ENCODE data around the gene RAD21L1.
"Not testable (repeated sequence)": the region's sequence is repeated elsewhere in the genome, so short reads cannot be mapped to it uniquely, and the experiment has no call there.

The RAD21L1 gene

GRCh38 chr20:1232286-1233111, 6.7 kb downstream of the RAD21L1 start:
- no peak for DNase-seq

DNA sequence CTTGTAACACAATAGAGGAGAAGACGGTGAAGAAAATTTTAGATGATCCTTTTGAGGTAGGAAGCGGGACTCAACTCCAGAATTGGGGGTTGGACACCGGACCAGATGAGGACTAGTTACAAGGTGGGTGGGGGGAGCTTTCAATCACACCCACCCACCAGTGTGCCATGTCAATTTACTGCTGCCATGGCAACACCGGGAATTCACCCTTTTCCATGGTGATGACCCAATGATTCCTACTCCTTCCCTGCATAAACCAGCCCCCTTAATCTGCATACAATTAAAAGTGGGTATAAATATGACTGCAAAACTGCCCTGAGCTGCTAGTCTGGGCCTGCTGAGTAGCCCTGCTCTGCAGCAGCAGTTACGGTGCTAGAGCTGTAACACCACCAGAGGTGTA, 14.7 kb downstream of the RAD21L1 start:
- DNase-seq: no peak

DNA sequence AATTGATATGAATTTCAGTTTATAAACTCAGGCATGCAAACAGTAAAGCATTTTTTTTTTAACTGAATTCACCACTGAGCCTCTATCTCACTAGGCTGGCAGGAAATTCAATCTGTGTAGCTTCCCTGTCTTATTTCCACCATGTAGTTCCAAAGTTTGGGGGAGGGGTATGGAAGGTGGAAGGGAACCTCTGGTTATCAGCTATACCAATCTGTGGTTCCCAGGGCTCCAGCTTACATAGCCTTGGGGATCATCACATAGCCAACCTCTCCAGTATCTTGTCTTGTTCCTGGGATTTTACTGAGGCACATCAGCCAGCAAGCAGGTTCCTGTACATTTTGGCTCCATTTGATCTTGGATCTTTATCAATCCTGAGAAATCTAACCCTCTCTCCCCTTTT, 15.6 kb downstream of the RAD21L1 start:
- DNase-seq: no peak

GRCh38 chr20:1242099-1242498, 16.3 kb downstream of the RAD21L1 start:
- no peak for DNase-seq

DNA sequence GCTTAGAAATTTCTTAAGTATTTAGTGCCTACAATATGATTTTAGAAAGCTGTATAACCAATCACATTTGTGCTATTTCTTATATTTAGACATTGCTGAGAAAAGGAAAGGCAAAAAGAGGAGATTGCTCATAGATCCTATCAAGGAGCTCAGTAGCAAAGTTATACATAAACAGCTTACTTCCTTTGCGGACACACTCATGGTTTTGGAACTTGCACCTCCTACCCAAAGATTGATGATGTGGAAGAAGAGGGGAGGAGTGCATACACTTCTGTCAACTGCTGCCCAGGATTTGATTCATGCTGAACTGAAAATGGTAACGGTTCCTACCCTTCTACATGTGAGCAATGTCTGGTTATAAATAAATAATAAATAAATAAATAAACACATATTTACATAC, 16.7 kb downstream of the RAD21L1 start:
- no peak for DNase-seq

GRCh38 chr20:1245578-1245977, 19.7 kb downstream of the RAD21L1 start:
- no peak for DNase-seq

GRCh38 chr20:1247689-1248088, 21.8 kb downstream of the RAD21L1 start:
- DNase-seq: no peak

DNA sequence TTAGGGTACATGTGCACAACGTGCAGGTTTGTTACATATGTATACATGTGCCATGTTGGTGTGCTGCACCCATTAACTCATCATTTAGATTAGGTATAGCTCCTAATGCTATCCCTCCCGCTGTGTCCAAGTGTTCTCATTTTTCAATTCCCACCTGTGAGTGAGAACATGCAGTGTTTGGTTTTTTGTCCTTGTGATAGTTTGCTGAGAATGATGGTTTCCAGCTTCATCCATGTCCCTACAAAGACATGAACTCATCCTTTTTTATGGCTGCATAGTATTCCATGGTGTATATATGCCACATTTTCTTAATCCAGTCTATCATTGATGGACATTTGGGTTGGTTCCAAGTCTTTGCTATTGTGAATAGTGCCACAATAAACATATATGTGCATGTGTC, 24.4 kb downstream of the RAD21L1 start:
- not testable (repeated sequence) for DNase-seq

DNA sequence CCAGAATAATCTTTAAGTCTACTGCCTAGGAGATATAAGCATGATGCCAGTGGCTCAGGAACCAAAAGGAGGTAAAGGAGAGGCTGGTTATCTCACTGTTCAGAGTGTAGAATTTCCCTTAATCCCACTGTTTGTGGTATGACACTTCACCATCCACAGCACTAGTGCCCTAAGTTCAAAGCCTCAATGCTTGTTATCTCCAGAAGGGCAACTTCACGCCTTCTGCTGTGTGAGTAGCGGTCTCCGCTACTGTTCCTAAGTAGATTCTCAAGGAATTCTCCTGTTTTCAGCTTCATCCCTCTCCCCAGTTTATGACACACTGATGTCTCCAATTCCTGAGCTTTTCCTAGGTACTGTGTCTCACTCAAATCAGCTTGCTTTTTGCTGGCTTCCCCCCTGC, 26.6 kb downstream of the RAD21L1 start:
- DNase-seq: no peak

DNA sequence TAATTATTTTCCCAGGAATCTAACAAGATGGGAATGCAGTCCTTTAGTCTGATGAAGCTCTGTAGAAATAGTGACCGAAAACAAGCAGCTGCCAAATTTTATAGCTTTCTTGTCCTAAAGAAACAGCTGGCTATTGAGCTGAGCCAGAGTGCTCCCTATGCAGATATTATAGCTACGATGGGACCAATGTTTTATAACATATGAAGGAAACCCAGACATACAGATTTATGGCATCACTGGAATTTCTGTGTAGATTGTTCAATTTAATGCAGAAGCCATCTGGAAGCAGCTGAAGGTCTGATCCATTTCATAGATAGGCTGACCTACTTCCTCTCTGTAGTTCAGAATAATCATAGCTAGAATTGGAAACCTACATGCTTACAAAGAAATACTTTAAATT, 28.4 kb downstream of the RAD21L1 start:
- no peak for DNase-seq

DNA sequence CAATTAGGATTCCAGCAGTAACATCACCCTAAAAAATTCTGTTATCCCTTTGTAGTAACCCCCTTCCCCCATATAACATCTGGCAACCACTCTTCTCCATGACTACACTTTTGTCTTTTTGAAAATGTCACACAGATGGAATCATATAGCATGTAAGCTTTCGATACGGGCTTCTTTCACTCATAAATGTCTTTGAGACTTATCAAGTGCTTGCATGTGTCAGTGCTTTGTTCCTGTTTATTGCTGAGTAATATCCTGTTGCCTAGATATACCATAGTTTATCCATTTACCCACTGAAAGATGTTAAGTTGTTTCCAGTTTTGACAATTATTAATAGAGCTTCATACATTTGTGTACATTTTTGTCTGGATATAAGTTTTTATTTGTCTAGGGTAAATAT, 29.8 kb downstream of the RAD21L1 start:
- DNase-seq: no peak

GRCh38 chr20:1263853-1264252, 38.0 kb downstream of the RAD21L1 start:
- DNase-seq: no peak

DNA sequence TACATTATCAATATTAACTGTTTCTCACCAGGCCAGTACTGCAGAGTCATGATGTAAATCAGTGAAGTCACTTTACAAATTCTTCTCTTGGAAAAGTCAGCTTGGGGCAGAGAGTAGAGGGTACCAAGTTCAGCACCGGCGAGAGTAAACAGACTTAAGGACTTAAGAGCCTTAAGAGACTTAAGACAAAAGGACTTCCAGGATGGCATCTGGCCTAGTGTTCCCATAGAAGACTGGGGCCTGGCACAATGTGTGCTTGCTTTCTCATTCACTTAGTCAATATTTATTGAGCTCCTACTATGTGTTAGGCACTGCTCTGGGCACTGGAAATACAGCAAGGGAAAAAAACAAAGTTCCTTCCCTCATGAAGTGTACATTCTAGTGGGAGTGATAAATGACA, 38.9 kb downstream of the RAD21L1 start:
- DNase-seq: no peak

DNA sequence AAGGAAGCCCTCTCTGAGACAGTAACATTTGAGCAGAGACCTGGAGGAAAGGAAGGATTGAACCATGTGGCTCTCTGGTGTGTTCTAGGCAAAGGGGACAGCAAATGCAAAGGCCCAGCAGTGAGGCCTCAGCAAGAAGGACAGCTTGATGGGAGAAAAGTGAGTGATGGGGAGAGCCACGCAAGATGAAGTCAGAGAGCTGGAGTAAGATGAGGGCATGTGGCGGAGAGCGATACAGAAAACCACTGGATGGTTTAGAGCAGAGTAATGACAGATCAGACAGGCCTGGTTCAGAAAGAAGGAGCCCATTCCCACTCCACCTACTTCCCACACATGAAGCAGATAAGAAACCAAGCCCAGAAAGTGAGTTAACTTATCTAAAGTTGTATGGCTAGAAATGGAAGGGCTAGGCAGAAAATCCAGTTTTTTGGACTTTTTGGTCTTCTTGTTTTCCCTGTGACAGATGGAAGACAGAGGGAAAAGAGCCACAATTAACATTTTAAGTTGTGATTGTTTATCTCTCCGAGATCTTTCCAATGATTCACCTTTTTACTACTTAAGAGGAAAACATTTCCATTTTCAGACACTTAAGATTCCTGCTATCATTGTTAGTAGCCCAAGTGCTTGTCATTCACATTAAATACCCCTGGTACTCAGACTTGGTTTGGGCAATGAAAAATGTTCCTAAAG, 39.5 kb downstream of the RAD21L1 start:
- no peak for DNase-seq

GRCh38 chr20:1265916-1266166, 40.0 kb downstream of the RAD21L1 start:
- no peak for DNase-seq

- no peak for DNase-seq
Measured at GRCh38 chr20:1266167-1266973, 40.5 kb downstream of the RAD21L1 start, which contains the start of gene SNPH. TSS of gene SNPH (plus strand) at chr20:1266294. CDS start at chr20:1296240, 29,946 bp downstream.

DNA sequence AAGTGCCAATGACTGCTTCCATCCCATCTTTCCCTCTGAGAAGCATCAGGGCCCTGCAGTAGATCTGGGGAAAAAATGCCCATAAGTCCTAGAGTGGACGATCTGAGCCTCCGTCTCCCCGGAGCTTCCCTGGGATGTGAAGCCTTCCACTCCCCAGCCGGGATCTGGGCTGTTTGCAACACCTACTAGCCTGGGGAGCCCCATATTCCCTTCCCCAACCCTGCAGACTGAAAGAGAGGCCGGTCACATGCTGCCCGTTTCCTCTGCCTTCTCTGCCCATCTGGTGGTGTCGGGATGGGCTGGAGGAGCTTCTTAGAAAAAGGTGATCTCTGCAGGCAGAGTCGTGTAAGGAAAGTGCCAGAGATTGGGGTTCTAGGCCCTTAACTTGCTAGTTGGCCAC, 41.3 kb downstream of the RAD21L1 start:
- no peak for DNase-seq

- DNase-seq: no peak
Measured at GRCh38 chr20:1267809-1268374, 42.0 kb downstream of the RAD21L1 start.

DNA sequence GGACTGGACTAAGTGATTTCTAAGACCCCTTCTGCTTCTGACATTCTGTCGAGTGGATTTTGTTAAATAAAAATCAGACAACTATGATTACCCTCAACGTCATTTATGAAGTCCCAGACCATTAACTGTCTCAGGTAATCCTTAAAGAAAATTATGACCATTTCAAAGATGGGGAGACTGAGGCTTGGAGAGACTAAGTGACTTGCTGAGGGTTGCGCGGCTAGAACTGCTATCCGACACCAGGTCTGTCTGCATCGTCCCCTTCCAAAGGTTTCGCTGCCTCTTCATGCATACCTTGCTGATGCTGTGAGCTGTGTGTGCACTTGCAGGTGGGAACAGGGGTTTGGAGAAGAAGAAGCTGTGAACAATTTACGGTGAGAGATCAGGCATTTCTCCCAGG, 43.4 kb downstream of the RAD21L1 start:
- no peak for DNase-seq

GRCh38 chr20:1269850-1270249, 44.0 kb downstream of the RAD21L1 start:
- no peak for DNase-seq

DNA sequence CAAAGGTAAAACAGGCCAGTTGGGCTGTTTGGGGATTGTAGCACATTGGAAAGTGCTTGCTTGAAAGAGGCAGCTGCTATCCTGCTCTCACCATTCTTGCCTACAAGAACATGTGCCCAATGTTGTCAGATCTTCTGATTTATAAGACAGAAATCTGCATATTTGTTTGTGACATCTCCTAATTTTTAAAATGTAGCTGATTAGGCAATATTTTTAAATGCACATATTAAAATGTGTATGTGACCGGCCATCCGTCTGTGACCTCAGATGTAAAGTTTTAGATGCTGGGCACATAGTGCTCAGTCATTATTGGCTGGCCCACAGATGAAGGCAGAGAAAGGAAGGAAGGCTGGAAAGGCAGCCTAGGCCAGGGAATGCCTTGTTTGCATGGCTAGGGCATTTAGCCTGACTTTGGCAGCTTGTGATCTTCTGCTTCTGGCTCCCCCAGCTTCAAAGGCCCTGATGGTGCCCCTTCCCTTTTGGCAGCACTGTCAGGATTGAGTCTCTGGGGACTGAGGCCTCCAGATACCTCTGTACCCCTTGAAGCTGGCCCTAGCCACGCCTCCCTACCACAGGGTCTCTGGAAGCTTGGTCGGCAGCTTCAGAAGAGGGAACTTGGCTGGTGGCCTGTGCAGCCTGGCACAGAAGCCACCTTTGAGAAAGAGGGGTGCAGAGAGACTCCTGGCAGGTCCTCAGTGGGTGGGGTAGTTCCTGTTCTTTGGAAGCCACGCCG, 46.7 kb downstream of the RAD21L1 start:
- DNase-seq: no peak

DNA sequence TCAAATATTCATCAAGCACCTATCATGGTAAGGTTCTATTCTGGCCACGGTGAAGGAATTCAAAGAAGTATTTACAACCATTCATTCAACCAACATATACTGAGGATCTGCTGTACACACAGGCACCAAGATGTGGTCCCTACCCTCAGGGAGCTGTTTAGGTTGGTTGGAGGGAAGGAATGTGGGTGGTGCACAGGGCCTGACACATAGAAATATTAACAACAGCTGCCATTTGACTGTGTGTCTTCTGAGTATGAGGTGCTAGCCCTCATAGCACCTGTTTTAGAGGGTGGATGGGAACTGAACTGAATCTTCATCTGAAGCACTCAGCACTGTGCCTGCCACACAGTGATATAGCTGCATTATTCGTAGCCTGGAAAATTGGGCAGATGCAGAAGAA, 47.5 kb downstream of the RAD21L1 start:
- DNase-seq: no peak

Measured in NCI-H2081 treated with DMSO at 0.1 percent for 48 hours (cell line).